SJSA1 (cell line): ENCODE results near the gene BOD1L1. TPM values are rescaled to one million over a fixed set of nuclear protein-coding genes. Genes with fewer than 3 reads are reported as not detected.
"Not testable (repeated sequence)": the region's sequence is repeated elsewhere in the genome, so short reads cannot be mapped to it uniquely, and the experiment has no call there.

Experiments used
- DNase-seq, 2 experiments: peaks; one replicate each; pipeline ENCODE4 v3.0.0-alpha.2; 2015 to 2020; ENCODE audit warnings: low spot score in 2 of 2, low read depth in 1 of 2
- H3K27ac ChIP-seq: fragments of 250-450 bp; sonication (Bioruptor Pico); 2 replicates; pipeline ENCODE4 v1.5.1; 2020; ENCODE audit warnings: mild to moderate bottlenecking, moderate library complexity
- H3K27me3 ChIP-seq: fragments of 250-450 bp; sonication (Bioruptor Pico); replicated peaks from 2 replicates; pipeline ENCODE4 v1.5.1; 2020; ENCODE audit warnings: mild to moderate bottlenecking, moderate library complexity
- H3K36me3 ChIP-seq: fragments of 250-450 bp; sonication (Bioruptor Pico); 2 replicates; pipeline ENCODE4 v1.5.1; 2020; ENCODE audit warnings: mild to moderate bottlenecking
- H3K4me1 ChIP-seq: fragments of 250-450 bp; sonication (Bioruptor Pico); replicated peaks from 2 replicates; pipeline ENCODE4 v1.6.1; 2021; ENCODE audit warnings: mild to moderate bottlenecking
- H3K4me3 ChIP-seq: fragments of 250-450 bp; sonication (Bioruptor Pico); 2 replicates; pipeline ENCODE4 v1.5.1; 2020; ENCODE audit warnings: mild to moderate bottlenecking
- H3K9me3 ChIP-seq: fragments of 250-450 bp; sonication (Bioruptor Pico); replicated peaks from 2 replicates; pipeline ENCODE4 v1.5.1; 2020; ENCODE audit warnings: mild to moderate bottlenecking
- total RNA-seq: library from RNA; depleted of rRNA; stranded (reverse); fragments of >200 nt; shearing (Covaris generic); gene quantifications from 2 replicates; pipeline ENCODE4 v1.2.3, GENCODE V29; 2014

Gene BOD1L1
- total RNA-seq, 1 experiment from 2014 or later: 10.3 TPM

DNA sequence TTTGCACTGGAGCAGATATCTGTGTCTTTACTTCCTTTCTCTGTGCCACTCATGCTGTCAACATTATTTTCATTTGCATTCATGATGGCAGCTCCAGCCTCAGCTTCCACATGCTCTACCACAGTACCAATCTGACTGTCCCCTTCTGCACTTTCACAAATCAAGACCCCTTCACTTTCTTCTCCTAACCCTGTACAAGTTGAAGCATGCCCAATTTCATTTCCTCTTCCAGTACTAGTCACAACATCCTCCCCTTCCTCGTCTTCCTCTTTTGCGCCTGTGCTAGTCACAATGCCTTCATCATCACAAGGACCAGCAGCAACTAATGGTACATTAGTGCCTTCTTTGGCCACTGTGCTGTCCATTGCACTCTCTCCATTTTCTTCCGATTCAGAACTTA lies 26.5 kb downstream of the BOD1L1 start:
- no peak overlapping the region for H3K4me3 ChIP-seq
- H3K4me1 ChIP-seq: no peaks in the 10 kb centered on the region
- H3K27ac ChIP-seq: no peak overlapping the region
- no peaks in the 10 kb centered on the region for H3K27me3 ChIP-seq
- DNase-seq: no peak
- H3K36me3 ChIP-seq: peaks cover 24% of the 10 kb centered on the region
- no peaks in the 10 kb centered on the region for H3K9me3 ChIP-seq

- H3K4me1 ChIP-seq: no peaks in the 10 kb centered on the region
- H3K9me3 ChIP-seq: no peaks in the 10 kb centered on the region
- H3K36me3 ChIP-seq: peaks cover 24% of the 10 kb centered on the region
- DNase-seq: no peak
- H3K27me3 ChIP-seq: no peaks in the 10 kb centered on the region
- H3K4me3 ChIP-seq: no peak overlapping the region
- no peak overlapping the region for H3K27ac ChIP-seq
Observed at GRCh38 chr4:13599159-13599558, 28.4 kb downstream of the BOD1L1 start.

DNA sequence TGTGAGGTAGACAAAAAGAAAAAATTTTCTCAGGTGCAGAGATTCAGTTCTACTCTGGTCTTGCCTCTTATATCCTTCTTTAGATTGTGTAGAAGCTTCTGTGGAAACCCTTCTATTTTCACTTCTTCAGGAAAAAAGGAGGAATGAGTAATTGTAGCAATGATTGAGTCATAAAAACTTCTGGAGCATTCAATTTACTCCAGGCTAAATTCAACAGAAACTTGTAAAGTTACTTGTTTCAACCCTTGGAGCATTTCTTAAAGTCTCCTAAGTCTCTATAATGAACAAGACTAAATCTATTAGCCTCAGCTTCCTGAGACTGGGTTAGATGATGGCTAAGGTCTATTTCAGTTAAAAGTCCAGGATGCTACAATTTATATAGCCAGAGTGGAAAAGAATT lies 29.9 kb downstream of the BOD1L1 start:
- no peaks in the 10 kb centered on the region for H3K4me1 ChIP-seq
- no peaks in the 10 kb centered on the region for H3K9me3 ChIP-seq
- H3K27ac ChIP-seq: no peak overlapping the region
- no peak overlapping the region for H3K4me3 ChIP-seq
- peaks cover 12% of the 10 kb centered on the region for H3K36me3 ChIP-seq
- no peaks in the 10 kb centered on the region for H3K27me3 ChIP-seq
- no peak for DNase-seq

GRCh38 chr4:13597141-13597540 lies 30.4 kb downstream of the BOD1L1 start:
- no peak for DNase-seq
- H3K27me3 ChIP-seq: no peaks in the 10 kb centered on the region
- H3K9me3 ChIP-seq: no peaks in the 10 kb centered on the region
- H3K27ac ChIP-seq: no peak overlapping the region
- H3K36me3 ChIP-seq: peaks cover 9% of the 10 kb centered on the region
- no peaks in the 10 kb centered on the region for H3K4me1 ChIP-seq
- no peak overlapping the region for H3K4me3 ChIP-seq

- no peak overlapping the region for H3K27ac ChIP-seq
- no peaks in the 10 kb centered on the region for H3K9me3 ChIP-seq
- H3K36me3 ChIP-seq: peaks cover 9% of the 10 kb centered on the region
- no peaks in the 10 kb centered on the region for H3K27me3 ChIP-seq
- H3K4me1 ChIP-seq: no peaks in the 10 kb centered on the region
- DNase-seq: no peak
- H3K4me3 ChIP-seq: no peak overlapping the region
Observed at GRCh38 chr4:13592220-13592619, 35.3 kb downstream of the BOD1L1 start.

DNA sequence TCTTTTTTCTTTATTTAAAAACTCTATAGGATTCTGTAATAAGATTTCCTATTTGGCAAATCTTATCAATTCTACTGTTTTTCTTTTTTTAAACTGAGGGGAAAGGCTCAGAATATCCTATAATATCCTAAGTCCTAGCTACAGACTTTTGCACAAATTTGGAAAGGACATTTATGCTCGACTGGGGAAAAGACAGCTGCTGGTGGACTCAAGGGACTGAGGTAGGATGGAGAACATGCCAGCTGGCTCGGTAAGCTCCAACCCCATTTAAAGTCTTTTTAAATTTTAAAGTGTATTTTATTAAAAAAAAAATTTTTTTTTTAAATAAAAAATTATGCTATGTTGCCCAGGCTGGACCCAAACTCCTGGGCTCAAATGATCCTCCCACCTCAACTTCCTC lies 36.8 kb downstream of the BOD1L1 start:
- peaks cover 3% of the 10 kb centered on the region; the same call in 1 of the 2 replicates for H3K36me3 ChIP-seq
- no peak overlapping the region for H3K4me3 ChIP-seq
- H3K4me1 ChIP-seq: no peaks in the 10 kb centered on the region
- DNase-seq: no peak
- H3K27me3 ChIP-seq: no peaks in the 10 kb centered on the region
- no peak overlapping the region for H3K27ac ChIP-seq
- no peaks in the 10 kb centered on the region for H3K9me3 ChIP-seq

- H3K27ac ChIP-seq: no peak overlapping the region
- no peak overlapping the region for H3K4me3 ChIP-seq
- DNase-seq: no peak
- no peaks in the 10 kb centered on the region for H3K9me3 ChIP-seq
- no peaks in the 10 kb centered on the region for H3K27me3 ChIP-seq
- H3K4me1 ChIP-seq: no peaks in the 10 kb centered on the region
- peaks cover 3% of the 10 kb centered on the region; the same call in 1 of the 2 replicates for H3K36me3 ChIP-seq
Observed at GRCh38 chr4:13588954-13589353, 38.6 kb downstream of the BOD1L1 start.

DNA sequence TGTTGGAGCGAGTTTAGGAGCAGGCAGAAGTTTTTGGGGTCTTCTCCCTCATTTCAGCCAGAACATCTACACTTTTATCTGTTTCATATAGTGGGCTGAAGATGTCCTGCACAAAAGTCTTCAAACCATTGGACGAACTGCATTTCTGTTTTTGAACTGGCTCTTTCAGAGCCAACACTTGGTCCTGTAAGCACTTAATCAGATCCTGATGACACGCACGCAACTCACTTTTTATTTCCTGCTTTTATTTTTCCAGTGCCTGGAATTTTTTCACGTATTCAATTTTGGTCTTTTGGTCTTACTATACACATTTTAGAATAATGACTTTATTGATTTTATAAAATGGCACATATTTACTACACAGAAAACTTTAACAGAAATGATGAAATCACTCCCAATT lies 43.0 kb downstream of the BOD1L1 start:
- Histone ChIP-seq H3K27ac (no peak overlapping the region), H3K4me1 (no peaks in the 10 kb centered on the region), H3K4me3 (no peak overlapping the region), H3K9me3 (no peaks in the 10 kb centered on the region), H3K27me3 (no peaks in the 10 kb centered on the region), H3K36me3 (peaks cover 10% of the 10 kb centered on the region; the same call in 1 of the 2 replicates)
- no peak for DNase-seq

DNA sequence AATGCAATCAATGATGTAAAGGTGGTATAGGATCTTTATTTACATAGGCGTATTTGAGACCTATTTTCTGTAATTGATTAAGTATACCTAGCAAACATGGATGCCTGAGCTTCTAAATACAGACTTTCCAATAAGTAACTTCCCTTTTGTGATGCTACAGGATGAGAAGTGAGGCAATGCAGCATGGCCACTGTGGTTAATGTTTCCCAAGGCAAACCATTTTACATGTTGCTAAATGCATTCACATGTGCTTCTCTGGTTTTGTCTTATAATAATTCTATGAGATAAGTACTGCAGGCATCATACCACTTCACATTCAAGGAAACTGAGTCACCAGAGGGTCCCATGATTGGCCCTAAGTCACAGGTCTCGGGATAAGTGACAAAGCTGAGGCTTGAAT lies 47.5 kb downstream of the BOD1L1 start:
- no peak overlapping the region for H3K4me3 ChIP-seq
- peaks cover 10% of the 10 kb centered on the region; the same call in 1 of the 2 replicates for H3K36me3 ChIP-seq
- H3K9me3 ChIP-seq: no peaks in the 10 kb centered on the region
- H3K27me3 ChIP-seq: no peaks in the 10 kb centered on the region
- no peak overlapping the region for H3K27ac ChIP-seq
- DNase-seq: no peak
- H3K4me1 ChIP-seq: no peaks in the 10 kb centered on the region

- no peak overlapping the region for H3K4me3 ChIP-seq
- H3K27me3 ChIP-seq: no peaks in the 10 kb centered on the region
- no peaks in the 10 kb centered on the region for H3K4me1 ChIP-seq
- no peak for DNase-seq
- H3K9me3 ChIP-seq: no peaks in the 10 kb centered on the region
- H3K27ac ChIP-seq: no peak overlapping the region
- peaks cover 10% of the 10 kb centered on the region; the same call in 1 of the 2 replicates for H3K36me3 ChIP-seq
Observed at GRCh38 chr4:13577660-13578059, 49.9 kb downstream of the BOD1L1 start.

GRCh38 chr4:13570916-13571315 lies 56.6 kb downstream of the BOD1L1 start:
- DNase-seq: no peak
- H3K27me3 ChIP-seq: no peaks in the 10 kb centered on the region

DNA sequence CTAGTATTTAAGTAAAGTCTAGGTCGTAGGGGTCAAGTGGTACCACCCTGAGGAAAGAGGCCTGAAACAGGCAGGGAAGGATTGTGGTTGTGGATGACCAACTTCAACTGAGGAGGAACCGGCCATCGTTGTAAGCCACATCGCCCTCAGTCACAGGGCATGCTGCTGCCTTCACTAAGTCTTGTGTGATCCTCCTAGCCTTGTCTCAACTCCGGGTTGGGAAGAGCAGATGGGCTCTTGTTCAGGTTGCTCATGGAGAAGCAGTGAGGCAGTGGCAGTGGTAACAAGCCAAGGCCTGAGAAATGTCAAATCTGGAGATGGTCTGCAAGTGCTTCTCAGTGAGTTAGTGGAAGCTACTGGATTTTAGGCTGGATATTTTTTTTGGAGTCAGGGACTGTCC lies 60.4 kb downstream of the BOD1L1 start:
- Histone ChIP-seq H3K4me1 (no peaks in the 10 kb centered on the region), H3K27me3 (no peaks in the 10 kb centered on the region), H3K9me3 (no peaks in the 10 kb centered on the region), H3K27ac (no peak overlapping the region), H3K36me3 (no peaks in the 10 kb centered on the region; the same call in 1 of the 2 replicates), H3K4me3 (no peak overlapping the region)
- no peak for DNase-seq

More at GRCh38 chr4:13570916-13571315, 56.6 kb downstream of the BOD1L1 start:
- H3K9me3 ChIP-seq: no peaks in the 10 kb centered on the region
- H3K27ac ChIP-seq: no peak overlapping the region
- H3K36me3 ChIP-seq: no peaks in the 10 kb centered on the region; the same call in 1 of the 2 replicates
- H3K4me1 ChIP-seq: no peaks in the 10 kb centered on the region
- H3K4me3 ChIP-seq: no peak overlapping the region

DNA sequence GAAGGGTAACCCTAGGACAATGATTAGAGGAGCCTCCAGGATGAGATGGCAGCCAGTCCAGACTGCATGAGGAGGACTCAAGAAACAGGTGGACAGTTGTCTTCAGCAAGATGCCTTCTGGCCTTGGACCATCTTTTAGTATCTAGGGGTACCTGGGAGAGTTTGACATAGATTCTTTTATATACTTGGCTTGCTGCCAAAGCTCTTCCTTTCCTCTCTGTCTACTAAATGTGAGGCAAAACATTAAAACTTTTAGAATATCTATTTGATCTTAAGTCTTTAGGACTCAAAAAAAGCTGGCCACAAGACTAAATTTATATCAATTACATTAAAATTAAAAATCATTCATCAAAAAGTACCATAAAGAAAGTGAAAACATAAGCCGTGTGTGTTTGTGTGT lies 64.6 kb downstream of the BOD1L1 start:
- no peak for DNase-seq
- H3K4me1 ChIP-seq: peaks cover 13% of the 10 kb centered on the region

GRCh38 chr4:13561673-13562072 lies 65.9 kb downstream of the BOD1L1 start:
- no peak for DNase-seq
- Histone ChIP-seq H3K4me1 (peaks cover 13% of the 10 kb centered on the region), H3K36me3 (no peaks in the 10 kb centered on the region), H3K27ac (no peak overlapping the region), H3K27me3 (no peaks in the 10 kb centered on the region), H3K9me3 (no peaks in the 10 kb centered on the region), H3K4me3 (no peak overlapping the region)

More for the DNA sequence above, 64.6 kb downstream of the BOD1L1 start:
- Histone ChIP-seq H3K9me3 (no peaks in the 10 kb centered on the region), H3K4me3 (no peak overlapping the region), H3K27ac (no peak overlapping the region), H3K27me3 (no peaks in the 10 kb centered on the region), H3K36me3 (no peaks in the 10 kb centered on the region)

- peaks cover 13% of the 10 kb centered on the region for H3K4me1 ChIP-seq
- 0 out of 2 replicates have a peak overlapping the region, but pooled peaks have one; percentile 29 for H3K27ac ChIP-seq
- DNase-seq, H3K36me3 ChIP-seq, H3K9me3 ChIP-seq, H3K4me3 ChIP-seq, H3K27me3 ChIP-seq: not testable (repeated sequence)
Observed at GRCh38 chr4:13560111-13560510, 67.4 kb downstream of the BOD1L1 start.
